Medulla oblongata (tissue), 1 donor: Measurements from ENCODE around the gene ANO6.
"Not testable (repeated sequence)": the region's sequence is repeated elsewhere in the genome, so short reads cannot be mapped to it uniquely, and the experiment has no call there.

Experiments used
- DNase-seq: peaks from one replicate; pipeline ENCODE4 v3.0.0-alpha.2; 2015; ENCODE audit errors: extremely low spot score

Gene ANO6

DNA sequence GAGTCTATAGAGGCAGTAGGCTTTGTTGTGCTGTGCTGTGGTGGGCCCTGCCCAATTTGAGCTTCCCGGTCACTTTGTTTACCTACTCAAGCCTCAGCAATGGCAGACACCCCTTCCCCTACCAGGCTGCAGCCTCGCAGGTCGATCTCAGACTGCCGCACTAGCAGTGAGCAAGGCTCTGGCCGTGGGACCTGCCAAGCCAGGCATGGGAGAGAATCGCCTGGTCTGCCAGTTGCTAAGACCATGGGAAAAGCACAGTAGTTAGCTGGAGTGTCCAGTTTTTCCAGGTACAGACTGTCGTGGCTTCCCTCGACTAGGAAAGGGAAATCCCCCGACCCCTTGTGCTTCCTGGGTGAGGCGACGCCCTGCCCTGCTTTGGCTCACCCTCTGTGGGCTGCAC lies 26.3 kb downstream of the ANO6 start:
- DNase-seq: no peak

DNA sequence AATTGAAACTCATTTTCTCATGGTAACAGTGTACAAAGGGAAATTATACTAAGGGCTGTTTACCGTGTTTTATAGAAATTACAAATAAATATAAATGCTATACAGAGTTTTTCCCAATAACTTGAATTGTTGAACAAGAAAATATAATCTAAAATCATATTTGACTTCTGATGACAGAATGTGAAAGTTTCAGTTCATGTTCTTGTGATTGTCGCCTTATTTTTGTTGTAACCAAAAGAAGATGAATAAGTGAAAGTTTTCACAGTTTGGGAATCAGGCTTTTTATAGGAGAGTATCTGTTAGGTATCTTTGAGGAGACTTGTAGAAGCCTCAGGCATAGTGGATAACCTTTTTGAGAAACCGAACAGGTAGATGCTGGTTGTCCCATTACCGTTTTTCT lies 28.1 kb downstream of the ANO6 start:
- no peak for DNase-seq

DNA sequence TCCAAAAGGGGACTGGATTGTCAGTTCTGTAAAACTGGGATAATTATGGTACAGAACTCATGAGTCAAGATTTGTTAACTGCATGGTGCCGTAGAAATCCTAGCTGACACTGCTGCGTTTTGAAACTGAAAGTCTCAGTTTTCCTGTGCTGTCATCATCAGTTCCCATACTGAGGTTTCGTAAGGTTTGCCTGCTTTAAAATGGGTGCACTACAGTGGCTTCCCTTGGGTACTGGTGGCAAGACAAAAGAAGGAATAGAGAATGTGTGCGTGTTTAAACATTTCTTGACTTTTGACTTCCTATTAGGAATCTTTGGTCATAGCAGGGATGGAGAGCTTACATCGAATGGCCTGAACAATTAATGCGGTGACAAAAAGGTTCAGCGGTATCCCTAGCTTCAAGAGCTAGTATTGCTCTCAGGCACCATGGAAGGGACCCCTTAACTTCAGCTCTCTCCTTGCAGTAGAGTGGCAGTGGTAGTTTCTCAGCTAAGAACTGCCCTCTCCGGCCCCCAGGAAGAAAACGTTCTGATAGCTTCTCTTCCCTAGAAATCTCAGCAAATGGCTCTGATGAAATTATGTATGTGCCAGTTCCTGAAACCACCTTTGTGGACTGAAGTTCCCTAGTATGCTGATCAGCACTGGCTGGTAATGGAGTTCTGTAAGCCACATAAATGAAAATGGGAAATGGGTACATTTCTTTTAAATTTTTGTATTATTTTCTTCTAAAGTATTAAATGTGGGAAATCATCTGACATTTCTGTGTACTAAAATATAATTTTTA lies 28.9 kb downstream of the ANO6 start:
- DNase-seq: peak; percentile 55

DNA sequence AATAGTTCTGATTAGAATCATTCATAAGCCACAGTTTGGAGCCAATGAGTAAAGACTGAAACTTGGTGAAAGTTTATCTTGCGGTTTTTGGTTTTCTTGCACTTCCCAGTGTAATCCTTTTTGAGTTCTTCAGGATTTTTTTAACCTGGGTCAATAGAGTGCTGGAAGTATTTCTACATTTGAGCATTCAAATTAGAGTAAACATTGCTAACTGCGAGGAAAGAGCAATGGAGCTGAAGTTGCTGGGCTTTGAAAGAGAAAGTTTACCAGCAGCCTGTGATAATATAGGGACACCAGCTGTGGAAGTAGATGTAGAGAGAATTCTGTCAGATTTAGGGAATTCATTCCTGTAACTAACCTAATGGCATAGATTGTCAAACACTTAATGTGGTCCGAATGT lies 30.3 kb downstream of the ANO6 start:
- DNase-seq: no peak

DNA sequence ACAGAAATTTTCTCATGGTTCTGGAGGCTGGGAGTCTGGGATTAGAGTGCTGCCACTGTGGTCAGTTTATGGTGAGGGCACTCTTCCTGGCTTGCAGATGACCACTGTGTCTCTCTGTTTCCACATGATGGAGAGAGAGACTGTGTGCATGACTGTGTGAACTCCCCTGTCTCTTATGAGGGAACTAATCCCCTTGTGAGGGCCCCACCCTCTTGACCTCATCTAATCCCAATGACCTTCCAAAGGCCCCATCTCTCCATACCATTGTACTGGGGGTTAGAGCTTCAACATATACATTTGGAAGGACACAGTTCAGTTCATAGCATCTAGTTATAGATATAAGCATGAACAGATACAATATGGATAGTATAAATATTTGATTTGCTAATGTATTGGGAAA lies 31.7 kb downstream of the ANO6 start:
- DNase-seq: no peak

DNA sequence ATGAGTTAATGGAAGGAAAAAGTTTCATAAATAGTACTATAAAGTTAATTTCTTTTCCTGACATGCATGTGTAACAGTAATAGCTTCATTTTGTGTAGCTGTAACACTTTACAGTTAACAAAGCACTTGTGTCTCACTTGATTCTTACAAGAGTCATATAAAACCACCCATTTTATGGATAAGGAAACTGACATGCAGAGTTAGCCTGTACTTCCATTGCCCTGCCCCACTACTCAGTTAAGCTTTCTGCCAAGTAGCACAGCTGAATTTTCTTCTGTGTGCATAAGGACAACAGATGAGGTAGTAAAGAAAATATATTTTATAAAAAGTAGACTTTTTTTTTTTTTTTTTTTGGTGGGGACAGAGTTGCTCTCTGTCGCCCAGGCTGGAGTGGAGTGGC lies 32.2 kb downstream of the ANO6 start:
- no peak for DNase-seq

DNA sequence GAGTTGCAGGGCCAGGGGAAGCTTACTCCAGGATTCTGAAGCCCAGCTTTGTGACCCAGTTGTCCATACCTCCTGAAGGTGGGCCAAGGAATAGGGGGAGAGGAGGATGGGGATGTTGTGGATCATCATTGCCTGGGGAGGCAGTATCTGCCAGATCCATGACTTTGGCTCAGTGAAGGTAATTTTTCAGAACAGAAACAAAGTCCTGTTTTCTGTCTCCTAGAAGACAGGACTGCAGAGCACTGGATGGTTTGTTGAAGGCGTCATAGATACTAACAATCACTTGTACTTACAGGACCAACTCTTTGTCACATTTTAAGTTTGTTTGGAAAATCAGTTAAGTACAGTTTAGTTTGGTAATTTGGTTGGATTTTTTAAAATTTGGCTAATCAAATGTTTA lies 38.4 kb downstream of the ANO6 start:
- DNase-seq: no peak

DNA sequence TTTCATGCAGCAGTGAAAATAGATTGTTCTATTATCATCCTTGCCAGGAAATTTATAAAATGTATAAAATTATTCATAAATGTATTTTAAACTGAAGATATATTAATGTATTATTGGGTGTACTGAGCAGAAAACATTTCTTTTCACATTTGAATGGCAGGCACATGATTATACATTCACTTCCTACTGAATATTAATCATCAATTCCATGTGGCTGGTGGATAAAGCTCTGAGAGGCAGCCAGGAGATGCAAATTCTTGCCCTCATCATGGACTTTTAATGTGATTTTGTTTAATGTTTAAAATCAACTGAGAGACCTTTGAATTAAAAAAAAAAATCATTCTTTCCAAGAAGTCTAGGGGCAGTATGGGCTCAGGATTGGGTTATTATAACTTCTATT lies 40.8 kb downstream of the ANO6 start:
- no peak for DNase-seq

DNA sequence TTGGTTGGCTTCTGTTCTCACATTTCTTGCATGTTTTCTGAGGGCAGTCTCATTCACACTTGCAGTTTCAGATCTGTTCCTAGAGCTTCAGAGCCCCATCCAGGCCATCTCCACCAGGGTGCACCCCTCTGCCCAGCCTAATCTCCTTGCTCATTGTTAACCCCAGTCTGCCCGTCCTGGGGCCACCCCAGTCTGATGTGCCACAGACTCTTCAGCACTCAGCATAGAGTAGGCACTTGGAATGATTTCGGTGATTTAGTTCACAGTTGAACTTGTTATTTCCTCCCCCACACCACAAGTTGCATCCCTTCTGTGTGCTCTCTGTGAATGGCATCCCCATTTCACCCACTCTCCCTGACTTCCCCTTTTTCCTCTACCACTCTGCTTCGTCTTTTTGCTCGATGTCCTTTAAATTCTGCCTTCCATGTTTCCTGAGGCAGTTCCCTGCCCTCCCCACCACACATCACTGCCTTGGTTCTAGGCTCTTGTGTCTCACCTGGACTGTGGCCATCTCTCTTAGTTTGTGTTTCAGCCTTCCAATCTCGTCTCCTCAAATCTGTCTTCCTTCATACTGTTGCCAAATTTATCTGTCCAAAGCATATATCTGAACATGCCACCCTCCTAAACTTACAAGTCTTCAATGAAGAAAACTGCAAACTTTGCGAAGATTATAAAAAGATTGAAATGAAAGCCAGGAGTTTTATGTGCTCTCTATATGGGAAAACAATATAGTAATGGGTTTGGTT lies 41.5 kb downstream of the ANO6 start:
- DNase-seq: no peak

DNA sequence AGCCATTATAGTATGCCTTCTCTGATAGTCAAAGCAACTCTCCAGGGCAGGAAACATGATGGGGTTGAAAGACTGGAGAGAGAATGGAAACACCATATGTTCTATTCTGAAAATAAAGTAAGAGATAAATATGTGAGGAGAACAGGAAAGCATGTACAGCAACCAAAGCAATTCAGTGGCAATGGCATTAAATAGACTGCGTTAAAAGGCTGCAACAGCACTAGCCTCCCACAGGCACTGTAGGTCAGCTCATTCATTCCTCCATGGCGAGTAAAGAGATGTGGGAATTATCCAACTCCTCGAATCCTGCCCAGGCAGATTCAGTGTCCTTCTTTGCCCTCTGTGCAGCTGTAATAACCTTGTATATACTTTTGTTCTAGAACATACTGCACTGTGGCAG lies 43.8 kb downstream of the ANO6 start:
- DNase-seq: no peak

DNA sequence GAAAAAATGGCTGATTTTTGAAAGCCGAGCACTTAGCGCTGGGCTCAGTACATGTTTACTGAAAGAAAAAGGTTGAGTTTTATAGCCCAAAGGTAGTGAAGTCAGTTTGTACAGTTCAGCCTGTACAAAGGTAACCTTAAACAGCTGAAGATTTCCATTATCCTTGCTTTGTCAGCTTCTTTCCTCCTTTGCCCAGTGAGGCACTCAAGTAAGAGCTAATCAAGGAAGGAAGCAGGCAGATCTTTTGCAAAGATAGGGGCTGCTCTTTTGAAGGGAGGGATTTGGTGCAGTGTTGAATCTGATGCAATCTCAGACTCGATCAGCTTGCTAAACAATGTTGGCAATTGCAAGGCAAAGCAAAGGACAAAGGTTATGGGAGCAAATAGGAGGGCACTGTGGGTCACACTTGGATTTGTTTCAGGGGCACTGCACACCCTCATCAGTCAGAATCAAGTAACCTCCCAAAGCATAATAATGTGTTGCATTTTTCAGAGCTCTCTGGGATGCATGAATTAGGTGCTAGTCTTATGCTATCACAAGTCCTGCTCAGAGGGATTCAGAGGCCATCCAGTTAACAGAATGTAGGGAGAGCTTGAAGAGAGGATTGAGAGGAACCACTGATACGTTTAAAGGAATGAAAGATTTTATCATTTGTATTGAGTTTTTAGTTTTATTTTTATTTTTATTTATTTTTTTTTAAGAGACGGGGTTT lies 44.4 kb downstream of the ANO6 start:
- DNase-seq: no peak

DNA sequence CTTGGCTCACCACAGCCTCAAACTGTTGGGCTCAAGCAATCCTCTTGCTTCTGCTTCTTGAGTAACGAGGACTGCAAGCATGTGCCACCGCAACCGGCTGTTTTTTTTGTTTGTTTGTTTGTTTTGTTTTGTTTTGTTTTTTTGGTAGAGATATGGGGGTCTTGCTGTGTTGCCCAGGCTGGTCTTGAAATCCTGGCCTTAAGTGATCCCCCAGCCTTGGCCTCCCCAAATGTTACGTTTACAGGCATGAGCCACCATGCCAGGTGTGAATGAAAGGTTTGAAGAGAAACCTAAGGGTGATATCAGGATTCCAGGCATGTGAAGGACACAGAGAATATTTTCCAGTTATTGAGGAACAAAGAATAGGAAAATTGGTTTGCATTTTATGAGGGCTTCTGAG lies 45.0 kb downstream of the ANO6 start:
- no peak for DNase-seq

DNA sequence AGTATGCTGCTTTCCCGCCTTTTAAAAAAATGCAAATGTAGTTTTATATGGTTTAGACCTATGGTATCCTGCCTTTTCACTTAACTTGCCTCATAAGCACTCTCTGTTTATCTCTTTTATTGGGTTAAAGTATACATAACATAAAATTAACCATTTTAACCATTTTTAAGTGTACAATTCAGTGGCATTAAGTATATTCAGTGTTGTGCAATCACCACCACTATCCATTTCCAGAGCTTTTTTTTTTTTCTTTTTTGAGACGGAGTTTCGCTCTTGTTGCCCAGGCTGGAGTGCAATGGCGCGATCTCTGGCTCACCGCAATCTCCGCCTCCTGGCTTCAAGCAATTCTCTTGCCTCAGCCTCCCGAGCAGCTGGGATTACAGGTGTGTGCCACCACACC lies 46.3 kb downstream of the ANO6 start:
- DNase-seq: not testable (repeated sequence)

DNA sequence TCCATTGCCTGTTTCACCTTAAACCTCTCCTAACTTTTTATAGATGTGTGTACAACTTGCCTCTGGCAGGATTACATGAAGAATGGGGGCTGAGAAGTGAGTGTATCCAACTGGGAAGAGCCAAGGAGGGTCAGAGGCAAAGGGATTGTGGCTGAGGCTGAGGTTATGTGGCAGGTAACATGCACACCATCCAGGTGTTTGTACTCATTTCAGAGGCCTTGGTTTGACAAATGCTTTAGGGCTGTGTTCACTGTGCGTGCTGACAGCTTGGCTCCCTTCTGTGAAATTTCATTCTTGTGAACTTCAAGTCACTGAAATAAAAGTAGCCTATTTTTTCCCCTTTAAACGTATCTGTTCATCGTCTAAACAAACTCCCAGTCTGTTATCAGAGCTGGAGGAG lies 47.7 kb downstream of the ANO6 start:
- DNase-seq: no peak

DNA sequence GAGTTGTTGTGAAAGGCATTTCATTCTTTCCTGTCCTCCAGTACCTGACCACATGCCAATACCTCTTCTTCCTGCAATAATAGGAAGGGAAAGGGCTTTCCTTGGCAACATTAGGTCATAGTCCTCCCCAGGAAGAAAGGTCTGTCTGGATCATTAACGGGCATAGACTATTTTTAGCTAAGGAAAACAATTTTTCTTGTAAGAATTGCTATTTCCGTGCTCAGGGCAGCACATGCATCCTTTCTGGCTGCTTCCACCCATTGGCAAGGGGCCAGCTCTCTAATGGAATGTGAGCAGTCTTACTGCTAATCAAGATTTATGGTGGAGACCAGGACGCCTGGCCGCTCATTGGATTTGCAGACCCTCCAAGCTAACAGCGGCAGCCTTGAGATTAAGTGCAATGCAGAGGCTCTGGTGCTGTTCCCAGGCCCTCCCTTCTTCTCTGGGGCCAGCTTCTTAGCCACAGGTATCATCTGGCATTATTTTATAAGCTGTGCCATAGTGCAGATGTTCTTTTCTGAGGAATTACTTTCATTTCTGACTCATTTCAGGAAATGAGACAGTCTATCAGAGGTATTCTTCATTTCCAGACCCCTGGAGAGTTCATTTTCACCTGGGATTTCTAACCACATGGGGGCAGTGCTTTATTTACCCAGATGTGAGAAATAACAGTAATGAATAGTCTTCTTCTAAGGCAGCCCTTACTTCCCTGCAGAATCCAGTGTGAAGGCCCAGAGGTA lies 52.9 kb downstream of the ANO6 start:
- DNase-seq: no peak

DNA sequence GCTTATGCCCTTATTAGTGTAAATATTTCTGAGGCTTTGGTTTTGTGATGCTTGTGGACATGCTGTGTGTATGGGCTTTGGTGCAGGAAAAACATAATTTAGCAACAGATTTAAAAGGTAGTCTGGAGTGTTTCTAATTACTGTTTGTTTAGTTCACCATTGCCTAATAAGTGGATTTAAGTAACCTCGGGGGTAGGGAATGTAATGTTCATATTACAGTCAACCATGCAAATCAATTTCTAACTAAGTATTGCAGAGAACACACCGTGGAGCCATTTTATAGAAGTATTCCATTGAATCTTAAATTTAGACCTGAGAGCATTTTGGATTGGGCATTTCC lies 53.5 kb downstream of the ANO6 start:
- no peak for DNase-seq

DNA sequence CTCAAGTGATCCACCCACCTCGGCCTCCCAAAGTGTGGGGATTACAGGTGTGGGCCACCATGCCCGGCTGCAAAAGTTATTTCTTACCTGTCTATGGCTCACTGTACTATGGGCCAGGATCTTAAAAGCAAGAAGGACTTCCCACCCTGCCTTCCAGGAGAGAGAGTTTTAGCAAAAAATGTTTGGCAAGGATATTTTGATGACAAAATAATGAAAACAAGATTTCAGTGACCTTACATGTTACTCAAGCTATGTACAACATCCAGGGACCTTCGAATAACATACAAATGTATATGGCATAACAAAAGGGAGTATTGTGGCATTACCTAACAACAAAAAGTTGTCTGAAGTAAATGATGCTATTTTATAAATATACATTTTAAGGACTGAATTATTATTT lies 55.1 kb downstream of the ANO6 start:
- DNase-seq: no peak

DNA sequence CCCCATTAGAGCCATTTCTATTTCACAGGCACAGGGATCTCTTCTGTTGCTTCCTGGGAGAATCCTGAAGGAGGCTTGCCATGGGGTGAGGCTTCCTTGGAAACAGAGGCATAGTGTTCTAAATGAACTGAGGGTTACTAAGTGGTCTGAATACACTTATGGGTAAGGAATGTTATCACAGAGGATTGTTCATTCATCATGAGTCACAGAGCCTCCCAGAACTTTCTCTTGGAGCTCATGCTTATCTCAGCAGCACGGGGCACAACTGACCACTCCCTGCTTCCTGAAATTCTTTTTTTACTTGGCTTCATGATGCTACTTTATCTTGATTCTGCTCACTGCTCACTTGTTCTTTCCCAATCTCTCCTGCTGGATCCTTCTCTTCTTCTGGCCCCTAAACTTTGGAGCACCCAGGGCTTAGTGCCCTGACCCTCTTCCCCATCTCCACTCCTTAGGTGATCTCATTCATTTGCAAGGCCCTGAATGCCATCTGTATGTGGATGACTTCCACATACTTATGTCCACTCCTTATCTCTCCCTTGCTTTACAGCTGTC lies 57.9 kb downstream of the ANO6 start:
- no peak for DNase-seq

DNA sequence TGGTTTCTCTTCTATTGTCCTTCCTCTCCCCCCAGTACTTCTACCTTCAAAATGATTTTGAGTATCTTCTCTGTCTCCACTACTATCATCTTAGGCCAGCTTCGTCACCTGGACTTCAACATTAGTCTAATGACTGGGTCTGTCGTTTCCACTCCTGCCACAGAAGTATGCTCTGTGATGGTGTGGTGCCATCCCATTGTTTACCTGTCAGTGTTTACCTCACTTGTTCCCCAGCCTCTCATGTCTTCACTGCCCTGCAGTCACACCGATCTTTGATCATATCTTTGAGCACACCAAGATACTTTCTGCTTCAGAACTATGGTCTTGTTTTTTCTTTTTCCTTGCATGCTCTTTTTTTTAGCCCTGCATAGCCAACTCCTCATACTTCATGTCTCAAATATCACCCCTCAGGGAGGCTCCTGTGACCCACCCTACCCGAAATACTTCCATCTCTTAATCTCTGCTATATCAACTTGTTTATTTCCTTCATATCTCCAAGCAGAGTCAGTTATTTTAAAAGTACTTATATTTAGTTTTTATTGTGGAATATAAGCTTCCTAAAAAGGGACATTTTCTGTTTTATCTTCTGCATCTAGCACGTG lies 60.4 kb downstream of the ANO6 start:
- DNase-seq: no peak

DNA sequence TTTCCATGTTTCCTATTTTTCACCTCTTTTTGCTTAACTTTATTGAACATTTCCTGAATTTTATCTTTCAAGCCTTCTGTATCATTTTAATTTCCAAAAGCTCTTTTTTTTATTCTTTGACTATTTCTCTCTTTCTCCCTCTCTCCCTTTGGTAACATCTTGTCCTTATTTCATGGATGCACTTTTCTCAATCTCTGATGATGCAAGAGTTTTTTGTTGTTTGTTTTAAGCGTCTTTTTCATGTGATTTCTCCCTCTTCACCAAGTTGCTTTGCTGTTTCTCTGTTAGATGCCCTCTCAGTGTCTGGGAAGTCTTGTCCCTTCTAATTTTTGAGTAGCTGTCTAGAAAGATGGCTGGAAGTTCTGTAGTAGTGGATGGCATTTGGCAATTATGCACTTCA lies 62.6 kb downstream of the ANO6 start:
- DNase-seq: no peak
